ENCODE results near the gene PMPCA.

DNA sequence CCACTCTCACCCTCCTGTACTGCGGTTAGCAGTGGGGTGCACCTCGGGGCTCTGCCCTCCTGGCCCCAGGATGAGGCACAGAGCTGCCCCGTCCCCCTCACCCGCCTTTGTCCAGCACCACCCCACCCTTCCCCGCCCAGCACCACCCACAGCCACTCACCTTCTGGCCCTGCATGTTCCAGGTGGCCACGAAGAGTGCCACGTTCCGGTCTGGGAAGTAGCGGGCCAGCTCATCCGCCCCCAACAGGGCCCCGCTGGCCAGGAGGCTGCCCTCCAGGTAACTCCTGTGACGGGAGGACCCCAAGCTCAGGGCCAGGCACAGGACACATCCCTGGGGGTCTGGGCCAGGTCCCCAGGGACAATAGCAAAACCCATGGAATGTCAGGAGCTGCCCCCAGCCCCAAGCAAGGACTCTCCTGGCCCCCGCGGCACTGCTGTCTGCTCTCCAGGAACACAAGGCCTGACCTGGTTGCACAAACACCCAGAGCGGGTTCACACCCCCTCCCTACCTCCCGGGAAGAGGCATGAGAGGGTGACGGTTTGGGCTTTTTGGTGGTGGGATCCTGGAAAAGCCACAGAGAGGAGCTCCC lies 24.2 kb downstream of the PMPCA start:
- TF ChIP-seq, protein P1, sequence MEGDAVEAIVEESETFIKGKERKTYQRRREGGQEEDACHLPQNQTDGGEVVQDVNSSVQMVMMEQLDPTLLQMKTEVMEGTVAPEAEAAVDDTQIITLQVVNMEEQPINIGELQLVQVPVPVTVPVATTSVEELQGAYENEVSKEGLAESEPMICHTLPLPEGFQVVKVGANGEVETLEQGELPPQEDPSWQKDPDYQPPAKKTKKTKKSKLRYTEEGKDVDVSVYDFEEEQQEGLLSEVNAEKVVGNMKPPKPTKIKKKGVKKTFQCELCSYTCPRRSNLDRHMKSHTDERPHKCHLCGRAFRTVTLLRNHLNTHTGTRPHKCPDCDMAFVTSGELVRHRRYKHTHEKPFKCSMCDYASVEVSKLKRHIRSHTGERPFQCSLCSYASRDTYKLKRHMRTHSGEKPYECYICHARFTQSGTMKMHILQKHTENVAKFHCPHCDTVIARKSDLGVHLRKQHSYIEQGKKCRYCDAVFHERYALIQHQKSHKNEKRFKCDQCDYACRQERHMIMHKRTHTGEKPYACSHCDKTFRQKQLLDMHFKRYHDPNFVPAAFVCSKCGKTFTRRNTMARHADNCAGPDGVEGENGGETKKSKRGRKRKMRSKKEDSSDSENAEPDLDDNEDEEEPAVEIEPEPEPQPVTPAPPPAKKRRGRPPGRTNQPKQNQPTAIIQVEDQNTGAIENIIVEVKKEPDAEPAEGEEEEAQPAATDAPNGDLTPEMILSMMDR (IDR thresholded peaks at IDR 0.05; ENCODE audit: insufficient read depth, low read depth, low read length), result no peak
- TF ChIP-seq EZH2 (IDR thresholded peaks at IDR 0.05; ENCODE audit: insufficient read depth, low read length), result no peak

Data from astrocyte (in vitro differentiated cells and primary cell).